Vagina (tissue), 2 donors: ENCODE results near the gene ANKS1B. TPM values are rescaled to one million over a fixed set of nuclear protein-coding genes. Genes with fewer than 3 reads are reported as not detected.

ENCODE experiments used
- DNase-seq, 2 donors: peaks; one replicate each; pipeline ENCODE4 v3.0.0-alpha.2; 2017; ENCODE audit errors: extremely low spot score in 2 of 2
- H3K27ac ChIP-seq: fragments of 200-600 bp; sonication (generic); one replicate; pipeline ENCODE4 v1.5.1; 2019
- H3K27me3 ChIP-seq: fragments of 200-600 bp; sonication (generic); one replicate; pipeline ENCODE4 v1.5.1; 2019
- H3K36me3 ChIP-seq, 2 donors: fragments of 200-600 bp; sonication (generic); one replicate each; pipeline ENCODE4 v1.5.1; 2017 to 2019
- H3K4me1 ChIP-seq: fragments of 200-600 bp; sonication (generic); one replicate; pipeline ENCODE4 v1.5.1; 2019
- H3K4me3 ChIP-seq, 2 donors: fragments of 200-600 bp; sonication (generic); 1 replicate in 1 of 2; 2 replicates in 1 of 2; pipeline ENCODE4 v1.5.1; 2016 to 2019
- H3K9me3 ChIP-seq: fragments of 200-600 bp; sonication (generic); one replicate; pipeline ENCODE4 v1.5.1; 2019
- CTCF ChIP-seq, 3 experiments: fragments of 450-650 bp in 2 of 3; fragments of 200-600 bp in 1 of 3; sonication (generic) in 1 of 3; IDR thresholded peaks; one replicate each; pipeline ENCODE4 v1.5.1; 2017 to 2019; ENCODE audit warnings: antibody characterized with exemption in 3 of 3, mild to moderate bottlenecking in 2 of 3, moderate library complexity in 2 of 3
- POLR2A ChIP-seq, 2 donors: fragments of 450-650 bp; IDR thresholded peaks; one replicate each; pipeline ENCODE4 v1.6.1; 2017; ENCODE audit warnings: antibody characterized with exemption in 2 of 2, mild to moderate bottlenecking in 2 of 2, moderate library complexity in 2 of 2
- POLR2AphosphoS5 ChIP-seq, 2 donors: sonication (generic); formaldehyde crosslinking; IDR thresholded peaks; one replicate each; pipeline ENCODE4 v1.9.0; 2017; ENCODE audit warnings: antibody characterized with exemption in 2 of 2, mild to moderate bottlenecking in 2 of 2, low read depth in 1 of 2; ENCODE audit not compliant: insufficient read depth in 1 of 2
- intact Hi-C: fragments of 100-400 bp; cut with DNase I; formaldehyde crosslinking; loops from one replicate; pipeline ENCODE4 v1.15.1; 2023
- total RNA-seq: library from RNA; depleted of rRNA; stranded (reverse); fragments of >200 nt; gene quantifications from one replicate; pipeline ENCODE4 v1.2.3, GENCODE V29; 2016

Gene ANKS1B
- total RNA-seq, 1 donor from 2014 or later = 11.5 TPM

- no peak for DNase-seq
- Histone ChIP-seq H3K27me3 (no peaks in the 10 kb centered on the region), H3K4me1 (no peaks in the 10 kb centered on the region), H3K36me3 (no peaks in the 10 kb centered on the region), H3K27ac (no peak overlapping the region), H3K4me3 (no peak overlapping the region), H3K9me3 (no peaks in the 10 kb centered on the region)
- no peak for TF ChIP-seq CTCF (IDR thresholded peaks at IDR 0.05)
- intact Hi-C loops = no loop called here
These were observed 1127.7 kb downstream of the ANKS1B start for GRCh38 chr12:98856897-98857540.

- Histone ChIP-seq H3K27me3 (no peaks in the 10 kb centered on the region), H3K27ac (no peak overlapping the region), H3K36me3 (no peaks in the 10 kb centered on the region), H3K4me3 (no peak overlapping the region), H3K4me1 (no peaks in the 10 kb centered on the region), H3K9me3 (no peaks in the 10 kb centered on the region)
- DNase-seq = no peak
- TF ChIP-seq POLR2A (IDR thresholded peaks at IDR 0.05) = no peak
- no peak for TF ChIP-seq CTCF (IDR thresholded peaks at IDR 0.05)
- TF ChIP-seq POLR2AphosphoS5 (IDR thresholded peaks at IDR 0.05; ENCODE audit: insufficient read depth in 1 of 2, low read depth in 1 of 2) = no peak
- intact Hi-C loops = no loop called here
These were observed 1132.6 kb downstream of the ANKS1B start for GRCh38 chr12:98852181-98852580.

- TF ChIP-seq POLR2A (IDR thresholded peaks at IDR 0.05) (no peak), POLR2AphosphoS5 (IDR thresholded peaks at IDR 0.05; ENCODE audit: insufficient read depth in 1 of 2, low read depth in 1 of 2) (no peak), CTCF (IDR thresholded peaks at IDR 0.05) (no peak)
These were observed 1137.5 kb downstream of the ANKS1B start for GRCh38 chr12:98847242-98847641.

GRCh38 chr12:98845957-98846356, 1138.8 kb downstream of the ANKS1B start:
- Histone ChIP-seq H3K27ac (no peak overlapping the region), H3K4me3 (no peak overlapping the region), H3K27me3 (no peaks in the 10 kb centered on the region), H3K9me3 (no peaks in the 10 kb centered on the region), H3K4me1 (no peaks in the 10 kb centered on the region), H3K36me3 (no peaks in the 10 kb centered on the region)
- TF ChIP-seq POLR2A (IDR thresholded peaks at IDR 0.05) (no peak), POLR2AphosphoS5 (IDR thresholded peaks at IDR 0.05; ENCODE audit: insufficient read depth in 1 of 2, low read depth in 1 of 2) (no peak), CTCF (IDR thresholded peaks at IDR 0.05) (no peak)
- no peak for DNase-seq
- intact Hi-C loops = no loop called here

More at GRCh38 chr12:98847242-98847641, 1137.5 kb downstream of the ANKS1B start:
- no peaks in the 10 kb centered on the region for H3K4me1 ChIP-seq
- no peak overlapping the region for H3K27ac ChIP-seq
- no peaks in the 10 kb centered on the region for H3K9me3 ChIP-seq
- no peaks in the 10 kb centered on the region for H3K27me3 ChIP-seq
- no peaks in the 10 kb centered on the region for H3K36me3 ChIP-seq
- DNase-seq = no peak
- intact Hi-C loops = no loop called here
- H3K4me3 ChIP-seq = no peak overlapping the region

- Histone ChIP-seq H3K36me3 (no peaks in the 10 kb centered on the region), H3K27me3 (no peaks in the 10 kb centered on the region), H3K4me1 (no peaks in the 10 kb centered on the region), H3K27ac (no peak overlapping the region), H3K9me3 (no peaks in the 10 kb centered on the region), H3K4me3 (no peak overlapping the region)
- TF ChIP-seq CTCF (IDR thresholded peaks at IDR 0.05) (no peak), POLR2A (IDR thresholded peaks at IDR 0.05) (no peak), POLR2AphosphoS5 (IDR thresholded peaks at IDR 0.05; ENCODE audit: insufficient read depth in 1 of 2, low read depth in 1 of 2) (no peak)
- DNase-seq = no peak
- intact Hi-C loops = no loop called here
These were observed 1144.4 kb downstream of the ANKS1B start for GRCh38 chr12:98840325-98840724.
